Measurements from ENCODE around the gene FAM234B. TPM values are rescaled to one million over a fixed set of nuclear protein-coding genes. Genes with fewer than 3 reads are reported as not detected.
"Not testable (repeated sequence)": the region's sequence is repeated elsewhere in the genome, so short reads cannot be mapped to it uniquely, and the experiment has no call there.

Gene FAM234B
- total RNA-seq, 1 donor from 2014 or later = 9.0 TPM

DNA sequence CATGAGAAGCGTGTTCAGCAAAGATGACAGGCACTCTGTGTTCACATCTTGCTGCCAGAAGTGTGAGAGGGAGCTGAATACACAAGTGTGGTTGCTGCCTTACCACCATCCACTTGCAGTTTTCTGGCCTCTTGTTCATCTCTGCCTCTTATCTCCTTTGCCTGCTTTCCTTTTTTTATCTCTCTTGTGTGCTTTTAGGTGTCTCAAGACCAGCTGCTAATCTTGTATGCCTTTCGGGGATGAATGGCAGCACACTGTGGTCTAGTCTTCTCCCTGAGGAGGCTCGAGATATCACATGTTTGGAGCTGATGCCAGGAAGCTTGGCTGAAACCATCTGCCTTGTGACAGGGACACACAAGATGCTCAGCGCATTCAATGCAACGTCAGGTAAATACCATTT lies 17.2 kb downstream of the FAM234B start:
- peak; percentile 26 for DNase-seq

DNA sequence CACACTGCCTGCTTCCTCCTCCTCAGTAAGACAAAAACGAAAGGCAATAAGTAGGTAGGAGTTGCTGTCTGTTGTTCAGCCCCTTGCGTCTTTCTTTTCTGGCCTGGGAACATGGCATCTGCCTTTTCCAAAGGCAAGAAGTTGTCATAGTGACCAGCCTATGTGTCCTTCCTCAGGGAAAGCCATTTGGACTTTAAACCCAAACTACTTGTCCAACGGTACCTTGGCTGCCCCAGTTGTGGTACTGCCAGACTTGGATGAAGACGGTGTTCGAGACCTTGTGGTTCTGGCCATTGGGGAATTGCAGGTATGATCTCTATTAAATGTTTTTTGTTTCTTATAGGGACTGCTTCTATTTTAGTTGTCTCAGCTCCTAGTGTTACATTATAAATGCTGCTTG lies 18.5 kb downstream of the FAM234B start:
- DNase-seq = no peak

DNA sequence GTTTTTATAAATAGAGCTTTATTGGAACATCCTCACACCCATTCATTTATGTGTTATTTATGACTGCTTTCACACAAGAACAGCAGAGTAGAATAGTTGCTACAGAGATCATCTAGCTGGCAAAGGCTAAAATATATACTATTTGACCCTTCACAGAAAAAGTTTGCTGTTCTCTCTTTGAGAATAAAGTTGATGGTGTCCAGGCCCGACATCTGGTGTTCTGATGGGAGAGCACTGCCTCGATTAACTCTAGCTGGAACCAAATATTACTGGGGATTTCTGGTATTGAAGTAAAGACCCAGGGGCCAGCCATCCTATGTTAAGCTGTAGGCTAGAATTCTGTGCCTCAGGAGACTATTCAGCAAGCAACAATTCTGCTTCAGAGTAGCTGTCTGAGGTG lies 21.8 kb downstream of the FAM234B start:
- DNase-seq = peak; percentile 25

DNA sequence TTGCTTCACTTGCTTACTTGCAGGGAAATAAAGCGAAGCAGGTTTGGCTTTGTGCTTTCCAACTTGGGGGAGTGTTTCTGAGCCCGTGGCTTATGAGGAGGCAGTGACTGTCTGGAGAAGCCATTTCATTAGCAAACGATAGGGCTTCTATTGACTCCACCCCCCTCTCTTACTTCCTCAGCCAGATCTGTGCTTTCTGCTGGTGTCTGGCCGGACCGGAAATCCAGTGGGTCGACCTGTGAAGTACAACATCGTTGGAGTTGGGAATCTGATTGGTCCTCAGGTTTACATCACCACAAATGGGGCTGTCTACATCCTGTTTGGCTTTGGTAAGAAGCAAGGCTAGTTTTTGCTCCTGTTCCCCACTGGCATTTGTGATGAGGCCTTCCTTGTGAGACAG lies 22.3 kb downstream of the FAM234B start:
- DNase-seq = no peak

DNA sequence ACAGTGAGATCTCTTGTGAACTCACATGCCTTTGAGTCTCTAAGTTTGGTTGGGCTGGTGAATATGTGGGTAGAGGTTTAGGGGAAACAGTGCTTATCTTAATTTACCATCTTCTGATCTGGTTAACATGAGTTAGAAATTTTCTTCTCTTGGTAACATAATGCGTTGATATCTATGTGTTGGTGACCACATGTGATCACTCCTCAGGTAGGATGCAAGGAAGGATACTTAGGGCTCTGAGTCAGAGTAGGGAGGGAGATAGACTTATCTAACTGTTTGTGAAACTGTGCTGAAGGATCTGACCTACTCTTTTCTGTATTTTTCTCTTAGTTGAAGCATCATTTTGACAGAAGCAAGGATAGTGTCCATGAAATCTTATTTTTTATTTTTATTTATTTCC lies 23.1 kb downstream of the FAM234B start:
- no peak for DNase-seq

DNA sequence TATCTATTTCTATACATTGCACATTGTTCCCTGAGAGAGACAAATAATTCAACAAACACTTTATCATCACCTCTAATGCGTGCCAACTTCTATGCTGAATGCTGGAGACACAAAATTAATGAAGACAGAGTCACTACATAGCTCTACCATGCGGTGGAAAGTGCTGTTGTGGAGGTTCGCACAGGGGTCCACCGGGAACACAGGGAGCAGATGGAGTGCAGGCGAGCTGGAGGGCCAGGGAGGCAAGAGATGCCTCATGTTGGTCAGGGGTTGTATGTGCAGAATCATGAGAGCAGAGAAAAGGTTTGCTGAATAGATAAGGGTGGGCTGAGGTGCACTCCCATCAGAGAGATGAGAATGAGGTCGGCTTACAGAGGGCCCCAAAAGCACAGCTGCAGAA lies 25.2 kb downstream of the FAM234B start:
- DNase-seq = peak; percentile 12

DNA sequence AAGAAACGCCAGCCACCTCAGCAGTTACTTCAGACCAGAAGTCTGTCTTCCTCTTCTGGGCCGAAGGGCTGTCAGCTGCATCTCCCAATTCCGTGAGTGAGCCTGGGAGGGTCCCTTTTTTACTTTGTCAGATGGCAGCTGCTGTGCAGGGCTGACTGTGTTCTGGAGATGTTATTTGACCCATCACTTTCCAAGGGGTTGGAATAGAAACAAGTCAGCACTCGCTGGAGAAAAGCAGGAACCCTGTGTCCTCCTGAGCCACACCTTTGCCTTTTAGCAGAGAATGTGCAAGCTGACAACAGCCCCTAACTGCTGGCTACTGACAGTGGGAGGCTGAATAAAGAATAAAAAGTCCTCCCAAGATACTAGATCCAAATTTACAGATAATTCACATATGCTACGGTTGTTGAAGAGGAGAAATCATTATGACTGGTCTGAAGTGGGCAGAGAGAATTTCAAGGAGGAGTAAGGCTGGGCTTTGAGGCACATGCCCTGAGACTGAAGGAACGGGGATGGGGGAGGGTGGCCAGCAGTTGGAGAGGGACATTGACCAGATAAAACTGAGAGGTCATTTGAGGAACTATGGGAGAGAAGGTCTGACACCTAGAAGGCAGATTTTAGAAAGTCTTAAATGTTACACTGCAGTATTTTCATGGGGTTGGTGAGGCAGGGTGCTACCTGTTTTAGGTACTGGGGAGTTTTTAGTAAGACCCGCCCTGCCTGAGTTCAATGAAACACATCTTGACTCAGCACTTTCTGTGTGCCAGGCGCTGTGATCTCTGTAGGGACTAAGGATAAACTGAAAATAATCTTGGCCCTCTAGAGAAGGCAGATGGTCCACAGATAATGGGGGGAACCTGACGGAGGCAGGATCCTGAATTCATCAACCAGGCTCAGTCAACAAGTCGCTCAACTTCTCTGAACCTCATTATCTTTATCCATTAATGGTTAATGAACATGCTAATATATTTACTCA lies 27.4 kb downstream of the FAM234B start:
- no peak for DNase-seq

DNA sequence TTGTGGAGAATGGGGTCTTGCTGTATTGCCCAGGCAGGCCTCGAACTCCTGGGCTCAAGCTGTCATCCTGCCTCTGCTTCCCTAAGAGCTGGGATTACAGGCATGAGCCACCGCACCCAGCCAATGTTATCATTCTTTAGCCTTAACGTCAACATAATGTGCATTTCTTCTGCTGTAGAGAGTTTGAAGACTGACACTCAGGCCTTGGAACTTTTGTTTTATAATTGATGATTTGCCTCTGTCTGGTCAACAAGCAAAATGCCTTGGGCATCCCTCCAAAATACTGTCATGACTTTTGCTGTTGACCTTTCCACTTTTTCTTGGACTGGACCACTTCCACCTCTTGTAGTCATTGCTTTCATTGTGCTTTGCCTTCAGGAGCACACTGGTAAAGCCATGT lies 29.0 kb downstream of the FAM234B start:
- no peak for DNase-seq

DNA sequence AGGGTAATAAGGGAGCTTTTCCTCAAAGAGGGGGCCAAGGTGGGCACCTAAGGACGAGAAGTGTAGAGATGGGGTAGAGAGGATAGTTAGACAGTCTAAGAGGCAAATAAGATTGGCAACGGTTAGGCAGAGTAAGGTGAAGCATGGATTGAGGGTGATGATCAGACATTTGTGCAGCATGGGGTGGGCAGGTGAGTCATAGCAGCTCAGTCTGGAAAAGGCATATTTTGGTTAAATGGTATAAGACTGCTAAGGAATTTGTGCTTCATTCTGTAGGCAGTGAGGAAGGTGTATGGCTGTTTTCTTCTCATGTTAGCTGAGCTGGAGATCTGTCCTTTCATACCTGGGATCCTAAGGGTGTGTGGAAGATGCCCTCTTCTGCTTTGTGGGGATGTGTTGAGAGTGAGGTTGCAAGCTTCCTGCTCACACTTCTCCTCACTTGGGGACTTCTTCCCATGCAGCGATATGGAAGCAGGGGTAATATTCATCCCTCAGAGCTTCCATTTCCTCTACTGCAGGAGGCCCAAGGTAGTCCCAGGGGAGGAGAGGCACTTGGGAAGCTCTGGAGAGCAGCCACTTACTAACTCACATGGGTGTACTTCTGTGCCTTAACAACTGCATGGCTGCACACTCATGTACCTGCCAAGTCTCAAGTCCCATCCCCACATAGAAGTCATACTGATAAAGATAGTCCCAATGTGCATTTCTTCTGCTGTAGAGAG lies 30.4 kb downstream of the FAM234B start:
- no peak for DNase-seq

DNA sequence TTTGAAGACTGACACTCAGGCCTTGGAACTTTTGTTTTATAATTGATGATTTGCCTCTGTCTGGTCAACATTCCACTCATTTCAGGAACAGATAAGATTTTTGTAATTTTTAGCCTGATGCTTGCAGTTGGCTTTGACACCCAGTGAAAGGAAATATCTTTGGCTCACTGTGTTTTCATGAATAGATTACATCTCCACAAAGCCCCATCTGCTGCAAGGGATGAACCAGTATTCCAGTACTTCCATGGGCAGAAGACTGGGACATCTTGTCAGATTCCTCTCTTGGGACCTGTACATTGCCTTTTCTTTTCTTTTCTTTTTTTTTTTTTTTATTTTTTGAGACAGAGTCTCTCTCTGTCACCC lies 30.9 kb downstream of the FAM234B start:
- DNase-seq = no peak

DNA sequence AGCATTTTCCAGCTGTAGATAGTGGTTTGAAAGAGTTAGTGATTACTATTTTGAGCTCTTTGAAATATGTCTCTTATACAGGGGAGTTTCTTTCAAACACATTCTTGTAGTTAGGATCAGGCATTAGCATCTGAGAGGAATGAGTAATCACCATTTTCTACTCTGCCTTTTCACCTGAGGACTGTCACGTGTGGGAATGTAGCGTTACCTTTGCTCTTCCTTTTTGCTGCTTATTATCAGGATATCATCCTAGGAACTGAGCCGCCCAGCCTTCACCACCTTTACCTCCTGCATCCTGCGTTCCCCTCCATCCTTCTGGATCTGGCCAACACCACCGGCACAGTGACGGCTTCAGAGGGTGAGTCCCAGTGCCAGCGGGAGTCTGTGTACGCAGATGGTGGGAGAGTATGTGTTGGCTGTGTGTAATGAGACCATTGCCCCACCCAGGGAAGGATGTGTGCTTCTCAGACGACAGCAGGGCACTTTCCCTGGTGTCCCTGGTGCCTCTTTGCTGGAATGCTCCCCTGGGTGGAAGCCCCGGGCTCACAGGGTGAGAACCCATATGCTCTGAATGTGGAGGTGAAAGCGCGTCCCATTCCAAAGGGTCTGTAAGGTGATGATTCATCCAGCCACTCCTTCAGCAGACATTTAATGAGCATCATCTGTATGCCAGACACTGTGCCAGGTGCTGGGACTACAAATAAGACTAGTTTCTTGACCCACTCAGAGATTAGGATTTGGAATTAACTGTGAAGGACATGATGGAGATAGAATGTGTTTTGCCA lies 31.8 kb downstream of the FAM234B start:
- no peak for DNase-seq

DNA sequence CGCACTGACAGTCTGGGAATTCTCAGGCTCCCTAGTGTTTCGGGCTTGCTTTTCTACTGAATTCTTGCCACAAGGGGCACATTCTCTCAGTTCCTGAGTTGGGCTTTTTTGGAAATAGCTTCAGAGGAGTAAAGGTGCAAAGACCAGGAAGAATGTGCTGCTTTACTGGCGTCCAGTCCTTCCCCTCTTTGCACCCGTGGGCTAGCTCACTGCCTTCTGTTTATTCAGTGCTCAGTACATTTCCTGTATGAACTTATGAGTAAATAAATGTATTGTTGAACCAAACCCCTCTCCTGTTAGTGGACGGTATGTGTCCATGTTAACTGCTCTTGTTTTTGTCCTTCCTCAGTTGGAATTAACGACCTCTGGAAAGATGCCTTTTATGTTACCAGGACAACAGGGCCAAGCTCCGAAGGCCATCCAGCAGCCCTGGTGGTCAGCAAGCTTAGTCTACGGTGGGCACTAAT lies 35.3 kb downstream of the FAM234B start:
- DNase-seq = no peak

DNA sequence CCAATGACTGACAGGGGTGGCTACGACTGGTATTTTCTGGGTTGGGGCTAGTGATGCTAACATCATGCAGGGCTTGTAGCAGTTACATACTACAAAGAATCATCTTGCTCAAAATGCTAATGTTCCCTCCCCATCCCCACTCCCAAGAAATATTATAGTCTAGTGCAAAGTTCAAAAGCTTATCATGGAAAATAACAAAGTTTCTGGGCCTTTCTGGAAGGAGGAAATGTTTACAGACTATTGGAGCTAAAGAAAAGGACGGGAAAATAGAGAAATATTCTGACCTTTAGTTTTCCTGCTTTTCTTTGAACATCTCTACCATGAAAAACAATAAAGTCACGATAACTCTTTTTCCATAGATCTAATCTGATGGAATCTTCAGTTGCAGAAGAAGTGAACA lies 36.1 kb downstream of the FAM234B start:
- DNase-seq = no peak

DNA sequence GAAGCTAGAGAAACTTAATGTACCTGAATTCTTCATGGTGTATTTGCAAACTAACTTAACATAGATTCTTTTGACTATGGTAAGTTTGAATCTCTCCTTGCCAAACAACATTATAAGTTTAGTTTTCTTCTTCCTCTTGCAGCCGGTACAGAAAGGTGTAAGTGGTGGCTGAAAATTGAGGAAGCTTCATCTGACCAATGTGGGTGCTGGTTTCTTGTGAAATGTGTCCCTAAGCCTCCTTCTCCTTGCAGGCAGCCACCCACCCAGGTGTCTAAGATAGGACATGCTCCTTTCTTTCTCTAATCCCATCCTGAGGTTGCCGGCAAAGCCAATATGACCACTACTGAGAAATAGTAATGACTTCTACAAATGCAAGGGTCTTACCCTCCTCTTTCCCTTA lies 38.7 kb downstream of the FAM234B start:
- DNase-seq = no peak

DNA sequence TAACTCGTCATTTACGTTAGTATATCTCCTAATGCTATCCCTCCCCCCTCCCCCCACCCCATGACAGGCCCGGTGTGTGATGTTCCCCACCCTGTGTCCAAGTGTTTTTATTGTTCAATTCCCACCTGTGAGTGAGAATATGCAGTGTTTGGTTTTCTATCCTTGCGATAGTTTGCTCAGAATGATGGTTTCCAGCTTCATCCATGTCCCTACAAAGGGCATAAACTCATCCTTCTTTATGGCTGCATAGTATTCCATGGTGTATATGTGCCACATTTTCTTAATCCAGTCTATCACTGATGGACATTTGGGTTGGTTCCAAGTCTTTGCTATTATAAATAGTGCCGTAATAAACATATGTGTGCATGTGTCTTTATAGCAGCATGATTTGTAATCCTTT lies 39.5 kb downstream of the FAM234B start:
- not testable (repeated sequence) for DNase-seq

DNA sequence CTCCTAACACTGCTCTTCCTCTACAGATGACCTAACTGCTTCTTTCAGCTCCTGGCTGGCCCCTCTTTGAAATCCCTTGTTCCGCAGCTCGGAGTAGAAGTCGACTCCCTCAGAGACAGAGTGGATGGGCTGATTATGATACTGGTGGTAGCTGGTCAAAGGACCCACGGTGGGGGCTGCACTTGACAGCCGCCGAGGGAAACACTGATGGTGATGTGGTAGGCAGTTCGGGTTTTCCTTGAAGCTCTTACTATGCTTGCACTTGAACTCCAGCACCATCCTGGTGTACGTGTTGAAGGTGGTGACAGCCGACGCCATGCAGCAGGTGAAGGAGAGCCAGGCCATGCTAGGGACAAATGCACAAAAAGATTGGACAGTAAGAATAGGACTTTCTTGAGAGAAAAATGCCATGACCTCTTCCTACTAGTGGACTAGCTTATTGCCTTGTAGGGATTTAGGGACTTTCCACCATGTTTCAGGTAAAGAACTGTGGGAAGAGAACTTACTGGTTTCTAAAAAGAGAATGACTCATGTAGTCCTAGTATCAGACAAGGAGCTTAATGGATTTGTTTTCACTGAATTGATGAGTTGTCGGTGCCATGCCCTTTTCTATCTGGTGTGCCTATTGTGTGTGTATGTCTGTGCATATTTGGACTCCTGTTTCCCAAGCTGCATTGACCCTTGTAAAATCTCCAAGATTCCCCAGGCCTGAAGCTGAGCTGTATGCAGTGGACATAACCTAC lies 40.9 kb downstream of the FAM234B start:
- DNase-seq = no peak

DNA sequence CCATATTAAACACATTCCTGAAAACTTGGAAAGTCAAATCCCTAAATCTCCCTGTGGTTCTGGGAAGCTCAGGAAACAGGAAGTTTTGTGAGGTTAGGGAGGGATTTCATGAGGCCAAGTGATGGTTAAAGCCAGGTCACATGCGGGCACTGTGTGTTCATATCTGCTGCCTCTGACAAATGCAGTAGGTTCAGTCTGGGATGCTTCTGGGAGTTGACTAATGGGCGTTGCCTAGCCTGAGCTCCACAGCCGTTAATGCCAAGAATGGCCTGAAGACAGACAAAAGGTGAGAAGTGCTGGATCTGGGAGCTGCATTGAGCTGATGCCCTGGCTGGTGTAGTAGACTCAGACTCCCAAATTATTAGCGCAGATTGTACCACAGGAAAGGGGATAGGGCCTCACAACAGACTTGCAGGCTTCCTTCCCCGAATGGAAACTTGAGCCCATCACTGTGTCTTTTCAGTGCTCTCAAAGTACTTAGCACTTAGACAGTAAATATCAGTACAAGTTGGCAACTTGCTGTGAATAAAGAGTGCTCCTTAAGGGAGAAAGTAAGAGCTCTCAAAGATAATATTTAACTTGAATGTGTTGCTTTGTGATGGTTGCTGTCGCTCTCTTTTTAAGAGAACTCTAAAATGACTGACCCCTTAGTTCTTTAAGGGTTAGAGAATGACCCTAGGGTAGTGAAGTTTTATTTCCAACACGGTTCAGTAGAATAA lies 41.9 kb downstream of the FAM234B start:
- DNase-seq = no peak

DNA sequence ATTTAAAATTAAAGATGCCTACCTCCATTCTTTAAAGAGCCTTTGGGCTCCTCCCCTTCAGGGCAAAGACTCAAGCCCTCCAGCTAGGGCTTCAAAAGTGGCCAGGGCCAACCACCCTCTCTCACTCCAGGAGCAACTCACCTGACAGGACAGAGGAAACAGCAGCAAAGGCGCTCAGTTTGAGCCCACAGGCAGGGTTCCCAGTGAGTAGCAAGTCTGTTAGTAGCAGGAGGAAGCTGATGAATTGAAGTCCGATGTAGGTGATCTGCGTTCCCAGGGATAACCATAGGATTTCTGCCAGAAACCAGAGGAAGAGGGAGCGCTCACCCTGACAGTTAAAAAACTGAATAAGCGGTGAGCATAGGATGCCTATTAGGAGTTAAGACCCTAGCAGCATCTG lies 43.6 kb downstream of the FAM234B start:
- DNase-seq = no peak

DNA sequence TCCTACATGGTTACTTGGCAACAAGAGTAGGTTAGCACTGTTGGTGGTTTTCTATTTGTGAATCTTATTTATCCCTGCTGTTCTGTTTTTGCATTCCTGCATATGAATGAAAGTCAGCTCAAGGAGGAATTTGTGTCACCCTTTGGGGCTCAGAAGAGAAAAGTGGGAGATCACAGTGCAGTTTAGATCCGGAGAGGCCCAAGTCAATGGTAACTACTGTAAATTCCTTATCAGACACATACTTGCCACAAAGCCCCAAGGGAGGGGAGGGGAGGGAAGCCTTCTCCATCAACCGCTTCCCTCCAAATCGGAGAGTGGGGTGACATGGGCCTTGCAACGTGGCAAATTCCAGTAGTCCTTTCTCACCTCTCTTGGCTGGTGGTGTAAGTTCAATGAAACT lies 44.3 kb downstream of the FAM234B start:
- DNase-seq = no peak

DNA sequence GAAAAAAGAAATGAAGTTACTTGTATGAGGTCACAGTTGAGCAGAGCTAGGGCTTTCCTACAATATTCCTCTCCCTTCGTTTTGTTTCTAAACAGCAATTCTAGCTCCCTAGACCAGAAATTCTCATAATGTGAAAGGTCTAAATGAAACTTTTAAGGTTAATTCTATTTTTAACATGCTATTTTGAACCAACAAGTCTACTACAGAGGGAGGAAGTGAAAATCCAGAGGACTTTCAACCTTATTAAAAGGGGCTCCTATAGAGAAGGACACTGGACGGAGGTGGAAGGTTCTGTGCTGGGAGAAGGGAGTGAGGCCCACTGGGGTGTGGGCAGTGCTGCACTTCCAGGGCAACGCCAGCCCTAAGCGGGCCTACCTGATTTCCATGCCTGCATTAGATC lies 45.9 kb downstream of the FAM234B start:
- no peak for DNase-seq

DNA sequence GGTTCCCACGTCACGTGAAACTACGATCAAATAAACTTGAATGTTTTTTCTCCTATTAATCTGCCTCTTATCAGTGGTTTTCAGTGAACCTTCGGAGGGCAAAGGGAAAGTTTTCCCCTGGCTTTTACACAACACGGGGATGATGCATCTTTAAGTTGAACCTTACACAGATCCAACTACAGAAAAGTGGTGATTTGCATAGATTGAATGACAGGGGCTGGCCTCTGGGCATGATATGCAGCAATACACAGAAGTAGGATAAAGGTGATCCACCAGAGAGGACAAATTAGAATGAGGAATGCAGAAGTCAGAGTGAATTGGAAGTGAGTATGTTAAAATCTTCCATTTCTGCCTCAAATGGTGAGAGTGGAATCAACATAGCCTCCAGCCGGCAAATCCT lies 47.7 kb downstream of the FAM234B start:
- DNase-seq = no peak
